HG02870 (cell line): Measurements from ENCODE around the gene CSRNP3.
A peak's percentile ranks its signal among the peaks of the same experiment; 100 is the strongest.

Experiments used
- ATAC-seq: cut with Tn5 transposase; IDR thresholded peaks from one replicate; pipeline ENCODE4 v1.9.1; 2021; ENCODE audit warnings: mild to moderate bottlenecking, moderate library complexity; ENCODE audit not compliant: unreplicated experiment

Gene CSRNP3

DNA sequence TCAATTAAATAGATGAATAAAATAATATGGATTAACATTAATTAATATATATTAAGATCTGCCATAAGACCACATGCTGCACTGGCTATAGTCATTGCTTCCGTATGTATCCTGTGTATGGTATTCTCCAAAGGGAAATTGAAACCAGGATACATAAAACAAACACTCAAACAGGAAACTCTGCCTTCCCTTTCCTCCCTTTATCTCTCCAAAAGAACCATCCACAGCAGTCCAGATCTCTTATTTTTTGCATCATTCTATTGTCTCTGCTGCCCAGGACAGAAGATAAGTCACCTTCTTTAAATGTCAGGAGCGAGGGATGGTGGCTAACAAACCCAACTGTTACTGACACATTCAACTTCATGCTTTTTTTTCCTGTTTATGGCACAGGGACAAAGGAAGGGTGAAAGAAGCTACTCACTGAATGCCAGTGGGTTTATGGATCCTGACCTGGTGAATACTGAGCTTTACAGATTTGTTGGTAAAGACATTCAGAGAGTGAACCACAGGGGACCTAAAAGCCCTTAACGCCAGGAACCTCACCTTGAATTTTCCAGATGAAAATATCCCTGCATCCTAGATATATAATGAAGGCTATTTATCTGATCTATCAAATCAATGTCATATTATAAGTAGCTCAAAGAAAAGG is 67.5 kb downstream of the CSRNP3 start:
- ATAC-seq = no peak

DNA sequence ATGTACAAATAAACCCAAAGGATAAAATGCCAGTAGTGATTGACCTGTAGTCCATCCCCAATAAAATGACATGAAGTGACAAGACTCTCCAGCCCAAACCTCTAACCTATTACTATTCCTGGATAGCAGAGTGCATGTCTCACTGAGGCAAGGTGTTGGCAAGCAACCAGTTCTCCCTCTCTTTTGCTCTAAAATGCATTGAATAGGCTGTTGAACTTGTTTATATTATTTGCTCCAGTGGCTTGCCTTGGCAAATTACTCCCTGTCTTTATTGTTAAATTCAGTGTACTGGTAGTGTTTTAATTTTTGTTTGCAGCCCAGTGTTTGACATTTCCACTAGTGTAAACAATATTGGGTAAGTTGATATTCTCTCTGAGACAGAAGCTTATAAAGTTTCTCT is 70.5 kb downstream of the CSRNP3 start:
- no peak for ATAC-seq

DNA sequence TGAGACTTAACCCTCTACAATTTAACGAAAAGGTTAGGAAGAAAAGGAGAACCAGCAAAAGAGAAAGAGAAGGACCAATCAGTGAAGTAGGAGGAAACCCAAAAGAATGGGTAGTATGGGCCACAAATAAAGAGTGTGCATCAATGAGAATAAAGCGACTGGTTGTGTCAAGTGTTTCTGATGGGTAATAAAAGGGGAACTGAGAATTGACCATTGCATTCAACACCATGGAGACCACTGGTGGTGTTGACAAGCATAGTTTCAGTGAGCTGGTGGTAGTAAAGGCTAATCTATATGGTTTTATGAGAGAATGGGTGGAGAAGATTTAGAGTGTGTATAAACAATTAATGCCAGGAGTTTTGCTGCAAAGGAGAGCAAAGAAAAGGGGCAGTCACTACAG is 75.4 kb downstream of the CSRNP3 start:
- ATAC-seq = peak; percentile 74

DNA sequence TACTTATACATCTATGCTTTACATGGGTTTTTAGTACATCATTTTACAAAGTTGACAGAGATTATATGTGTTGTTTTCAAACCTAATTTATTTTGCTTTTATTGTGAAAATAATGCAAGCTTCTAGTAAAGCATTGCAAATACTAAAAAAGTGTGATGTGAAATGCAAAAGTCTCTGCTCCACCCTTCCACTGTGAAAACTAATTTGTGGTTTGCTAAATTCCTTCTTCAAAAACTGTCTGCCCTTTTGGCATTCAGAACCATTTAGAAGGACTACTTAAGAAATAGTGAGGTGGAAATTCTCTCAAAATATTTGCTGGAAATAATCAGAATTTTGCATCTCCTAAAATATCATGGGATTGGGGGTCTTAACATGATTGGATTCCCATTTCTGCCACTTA is 78.4 kb downstream of the CSRNP3 start:
- ATAC-seq = no peak

DNA sequence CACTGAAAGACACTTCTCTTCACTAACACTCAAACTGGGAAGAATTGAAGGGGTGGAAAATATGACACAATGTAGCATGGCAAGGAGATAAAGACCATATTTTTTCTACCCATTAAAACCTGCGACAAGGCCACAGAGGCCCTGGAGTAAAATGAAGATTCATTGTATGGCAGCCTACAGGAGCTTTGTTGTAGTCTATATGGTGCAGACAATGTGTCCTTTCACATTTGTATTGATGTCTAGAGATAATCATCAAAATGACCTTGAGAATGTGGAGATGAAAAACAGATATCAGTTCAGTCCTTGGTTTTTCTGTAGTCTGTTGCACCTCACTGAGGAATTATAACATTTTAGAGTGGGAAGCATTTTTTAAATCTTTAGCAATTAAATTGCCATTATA is 80.1 kb downstream of the CSRNP3 start:
- ATAC-seq = no peak

DNA sequence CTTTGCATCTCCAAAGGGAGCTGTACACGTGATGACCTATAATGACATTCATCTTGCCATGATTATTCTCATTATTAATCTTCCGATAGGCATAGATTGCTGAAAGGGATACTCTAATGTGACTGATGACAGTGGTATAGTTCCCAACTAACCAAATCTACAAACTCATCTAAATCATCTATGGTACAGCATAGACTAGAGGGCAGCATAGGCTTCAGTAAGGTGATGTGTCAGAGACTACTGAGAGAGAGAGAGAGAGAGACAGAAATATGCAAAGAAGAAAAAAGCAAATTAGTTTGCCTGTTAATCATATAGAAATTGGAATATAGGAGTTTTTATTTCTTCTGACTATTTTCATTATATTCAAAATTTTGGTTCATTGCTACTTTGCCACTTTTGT is 89.3 kb downstream of the CSRNP3 start:
- peak; percentile 44 for ATAC-seq

DNA sequence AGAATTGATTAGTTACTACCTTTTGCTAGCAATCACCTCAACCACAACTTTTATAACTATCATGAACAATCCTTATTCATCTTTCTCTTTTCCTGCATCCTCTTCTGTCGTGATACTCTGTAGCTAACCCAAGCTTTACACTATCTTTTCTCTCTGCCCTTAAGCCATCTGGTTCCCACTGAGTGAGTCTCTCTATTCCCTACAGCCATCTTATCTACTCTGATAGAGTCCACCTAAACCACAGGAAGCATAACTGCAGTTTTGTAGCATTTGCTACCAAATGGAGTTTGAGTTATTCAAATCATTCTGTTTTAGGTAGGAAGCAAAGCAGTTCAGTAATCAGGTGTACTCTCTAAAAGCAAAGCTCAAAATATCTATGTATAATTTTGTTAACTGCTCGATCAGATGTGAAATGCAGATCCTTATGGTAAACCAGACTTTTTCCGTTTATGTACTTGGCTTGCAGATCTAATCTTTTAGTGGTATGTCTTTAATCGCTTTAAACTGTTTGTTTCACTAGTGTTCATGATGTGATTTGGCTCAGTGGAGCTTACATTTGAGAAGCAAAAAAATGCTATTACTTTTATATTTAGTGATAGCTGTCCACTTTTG is 91.0 kb downstream of the CSRNP3 start:
- no peak for ATAC-seq

DNA sequence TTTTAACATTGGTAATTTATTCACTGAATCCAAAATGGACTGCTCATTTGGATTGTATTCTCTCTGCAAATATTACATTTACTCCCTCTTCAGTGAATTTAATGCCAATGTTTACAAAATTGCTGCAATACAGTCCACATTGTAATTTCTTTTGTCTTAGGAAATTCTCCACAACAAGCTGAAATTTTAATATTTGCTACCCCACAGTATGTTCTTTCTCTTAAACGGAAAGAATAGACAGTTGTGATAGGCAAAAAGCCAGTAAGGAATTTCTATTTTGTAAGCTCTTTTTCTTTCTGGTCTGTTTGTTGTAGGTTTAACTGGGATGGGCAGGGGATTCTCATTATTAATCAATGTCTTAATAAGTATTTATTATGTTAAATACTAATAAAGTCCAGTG is 92.0 kb downstream of the CSRNP3 start:
- no peak for ATAC-seq

DNA sequence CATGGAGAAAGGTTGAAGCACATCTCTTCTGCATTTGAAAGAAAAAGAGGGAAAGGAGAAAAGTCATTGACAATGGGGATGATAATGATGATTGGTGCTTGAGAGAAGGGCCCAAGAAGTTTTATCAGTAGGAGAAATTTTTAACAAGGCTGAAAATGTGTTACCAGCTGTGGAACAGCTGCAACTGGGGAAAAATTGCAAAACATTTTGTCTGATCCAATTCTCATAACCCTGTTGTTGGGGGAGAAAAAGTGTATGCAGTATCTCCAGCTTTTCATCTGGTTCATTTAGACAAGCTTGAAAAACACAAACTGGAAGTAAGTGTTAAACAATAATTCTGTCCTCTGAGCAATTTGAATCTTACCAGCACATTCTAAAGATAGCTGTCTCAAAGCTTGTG is 92.7 kb downstream of the CSRNP3 start:
- ATAC-seq = no peak

DNA sequence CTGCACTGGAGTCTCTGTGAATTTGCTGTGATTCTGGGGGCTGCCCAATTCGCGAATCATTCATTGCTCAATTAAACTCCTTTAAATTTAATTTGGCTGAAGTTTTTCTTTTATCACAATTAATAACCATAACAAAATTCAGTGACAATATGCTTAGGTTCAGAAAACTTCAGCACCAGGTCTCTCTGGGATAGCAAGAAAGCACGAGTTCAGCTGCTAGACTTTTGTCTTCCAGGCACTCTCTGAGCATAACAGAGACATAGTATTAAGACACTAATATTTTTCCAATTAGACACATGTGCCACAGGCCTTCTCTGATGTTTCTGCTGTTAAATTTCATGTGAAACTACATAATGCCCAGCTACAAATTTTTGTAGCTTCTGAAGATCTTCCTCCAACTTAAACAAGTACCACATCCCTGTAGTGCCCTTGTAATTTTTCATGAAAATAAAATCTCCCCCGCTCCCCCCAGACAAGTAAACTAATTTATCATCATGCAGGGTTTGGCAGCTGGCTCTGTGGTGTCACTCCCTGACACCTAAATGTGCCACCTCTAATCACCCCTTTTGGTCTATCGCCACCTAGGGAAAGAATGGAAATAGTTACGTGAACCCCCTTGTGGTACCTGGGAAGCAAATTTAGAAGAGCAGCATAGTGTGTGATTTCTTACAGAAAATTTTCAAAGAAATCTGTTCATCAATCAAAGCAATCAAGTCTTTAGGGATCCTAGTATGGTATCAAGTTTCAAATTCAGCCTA is 94.1 kb downstream of the CSRNP3 start:
- no peak for ATAC-seq

DNA sequence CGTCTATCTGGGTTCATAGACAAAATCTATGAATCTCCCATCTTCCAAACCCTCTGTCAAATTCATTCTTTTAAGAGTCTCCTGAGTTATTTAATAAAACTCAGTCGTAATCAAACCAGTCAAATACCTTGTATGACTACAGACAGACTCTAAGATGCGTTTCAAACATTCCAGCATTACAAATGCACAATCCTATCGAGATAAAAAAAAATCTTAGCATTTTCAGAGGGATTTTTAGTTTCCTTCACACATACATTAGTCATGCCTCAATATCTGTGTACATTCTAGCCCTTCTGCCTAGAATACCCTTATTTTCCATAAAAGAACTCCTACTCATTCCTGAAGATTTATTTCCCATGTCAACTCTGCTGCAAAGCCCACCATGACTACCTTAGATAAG is 96.5 kb downstream of the CSRNP3 start:
- ATAC-seq = no peak

DNA sequence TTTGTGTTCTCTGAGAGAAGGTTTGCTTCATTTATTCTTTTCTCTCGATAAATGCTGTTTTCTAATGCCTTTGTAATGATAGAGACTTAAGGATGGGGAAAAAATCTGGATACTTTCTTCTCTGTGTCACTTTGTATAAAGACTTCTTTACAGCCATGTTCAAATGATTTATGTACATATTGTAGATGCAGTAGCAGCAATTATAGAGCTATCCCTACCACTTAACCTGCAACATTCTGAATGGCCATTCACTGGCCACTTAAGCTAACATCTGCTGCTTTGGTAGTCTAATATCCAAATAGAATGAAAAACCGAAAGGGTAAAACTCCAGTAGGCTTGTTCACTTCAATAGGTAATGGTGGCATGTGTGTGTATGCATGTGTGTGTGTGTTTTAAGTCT is 97.8 kb downstream of the CSRNP3 start:
- ATAC-seq = no peak

DNA sequence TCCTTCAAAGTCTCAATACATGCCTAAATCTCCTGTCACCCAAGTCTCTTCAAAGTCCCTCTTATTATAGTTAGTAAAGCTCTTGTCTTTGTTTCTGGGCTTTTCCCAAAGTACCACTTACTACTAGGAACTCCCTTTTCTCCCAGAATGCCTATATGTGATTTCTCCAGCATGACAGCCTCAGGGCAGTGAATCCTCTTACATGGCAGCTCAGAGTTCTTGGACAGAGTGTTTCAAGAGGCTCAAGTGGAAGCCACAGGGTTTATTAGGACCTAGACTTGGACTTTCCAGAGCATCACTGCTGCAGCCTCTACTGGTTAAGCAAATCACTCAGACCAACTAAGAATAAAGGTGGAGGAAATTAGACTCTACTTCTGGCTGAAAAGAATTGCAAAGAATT is 98.9 kb downstream of the CSRNP3 start:
- ATAC-seq = no peak

DNA sequence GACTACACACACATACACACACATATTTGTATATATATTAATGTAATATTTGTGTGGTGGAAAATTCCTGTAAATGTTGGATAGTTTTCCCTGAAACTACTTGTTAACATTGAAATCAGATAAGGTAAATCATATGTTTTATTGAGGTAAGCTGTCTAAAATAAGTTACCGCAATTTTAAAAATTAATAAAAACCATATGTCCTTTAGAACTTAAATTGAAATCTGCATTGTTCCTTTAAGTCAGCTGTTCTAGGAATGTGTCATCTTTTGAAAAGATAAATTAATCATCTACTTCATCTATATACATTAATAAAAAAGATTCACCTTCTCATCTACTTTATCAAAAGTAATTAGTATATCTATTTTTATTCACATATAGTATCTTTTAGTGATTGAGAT is 102.0 kb downstream of the CSRNP3 start:
- no peak for ATAC-seq

DNA sequence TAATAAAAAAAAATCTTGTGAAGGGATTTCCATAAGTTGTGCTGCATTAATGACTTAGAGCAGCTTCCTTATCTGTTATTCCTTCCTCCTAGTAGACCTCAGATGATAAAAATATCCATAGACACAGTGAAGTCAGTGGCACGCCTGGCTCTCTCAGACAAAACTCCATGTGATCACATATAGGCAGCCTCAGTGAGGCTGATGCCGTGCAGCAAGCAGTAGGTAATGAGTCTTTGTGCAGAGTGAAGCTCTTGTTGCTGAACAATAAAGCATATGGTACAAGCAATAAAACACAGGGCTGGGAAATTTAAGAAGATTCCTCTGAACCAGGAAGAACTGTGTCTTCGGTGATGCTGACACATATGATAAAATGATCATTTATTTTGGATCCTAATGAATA is 102.7 kb downstream of the CSRNP3 start:
- no peak for ATAC-seq

DNA sequence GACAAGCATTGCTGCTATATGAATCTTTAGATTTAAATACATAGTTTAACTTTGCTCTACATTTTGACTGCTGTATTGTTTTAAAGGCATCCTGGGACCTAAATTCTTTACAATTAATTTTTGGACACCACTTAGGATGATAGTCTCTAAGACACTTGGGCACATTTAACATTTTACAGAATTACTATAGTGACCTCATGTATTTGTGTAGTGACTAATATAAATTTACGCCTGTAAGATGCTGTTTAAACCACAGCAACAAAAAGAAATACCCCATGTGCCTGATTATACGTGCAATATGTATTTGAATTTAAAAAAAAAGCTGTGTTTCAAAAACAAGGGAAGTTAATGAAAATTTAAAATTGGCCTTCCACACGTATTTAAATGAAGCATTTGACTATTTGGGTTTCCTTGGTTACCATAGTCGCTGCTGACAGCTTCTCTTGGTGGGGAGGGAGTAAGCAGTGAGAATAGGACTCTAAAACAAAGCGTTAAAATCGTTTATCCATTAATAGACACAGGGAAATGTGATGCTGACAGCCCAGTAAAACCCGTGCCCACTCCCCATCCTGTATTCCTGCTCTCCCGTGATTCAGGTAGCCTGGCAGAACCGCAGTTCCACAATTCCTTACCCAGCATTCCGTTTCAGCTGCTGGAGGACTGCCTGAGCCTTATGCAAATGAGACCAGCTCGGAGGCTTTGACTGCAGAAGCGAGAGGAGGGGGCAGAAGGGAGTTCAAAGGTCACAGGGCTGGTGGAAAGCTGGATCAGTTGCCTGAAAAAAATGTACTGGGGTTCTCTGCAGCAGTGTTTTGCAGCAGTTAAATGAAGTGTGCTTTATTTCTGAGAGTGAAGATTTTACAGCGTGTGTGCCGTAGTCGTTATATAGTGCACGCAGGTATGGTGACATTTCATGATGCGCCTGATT is 104.3 kb downstream of the CSRNP3 start:
- ATAC-seq = no peak

DNA sequence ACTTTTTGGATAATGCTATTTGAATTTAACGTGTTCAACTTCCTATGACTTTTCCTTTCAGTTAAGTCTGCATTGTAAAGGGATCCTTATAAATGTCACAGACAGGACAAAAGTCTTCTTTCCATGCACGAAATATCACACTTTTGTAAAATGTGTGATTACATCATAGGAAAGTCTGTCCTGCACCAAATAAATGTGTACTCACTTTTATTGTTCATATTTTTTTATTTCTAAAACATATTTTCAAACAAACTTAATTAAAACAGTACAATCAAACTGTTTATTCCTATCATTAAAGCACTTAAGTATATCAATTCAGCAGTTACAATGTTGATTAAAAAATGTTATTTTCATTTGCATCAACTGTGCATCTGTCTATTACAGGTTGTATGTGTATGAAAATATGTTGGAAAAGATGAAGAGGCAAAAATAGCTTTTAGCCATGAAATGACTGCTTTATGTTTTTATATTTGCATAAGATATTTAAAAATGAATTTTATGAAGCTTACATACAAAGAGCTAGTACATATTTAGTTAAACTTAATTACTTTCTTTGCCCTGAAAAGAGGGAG is 105.6 kb downstream of the CSRNP3 start:
- no peak for ATAC-seq

DNA sequence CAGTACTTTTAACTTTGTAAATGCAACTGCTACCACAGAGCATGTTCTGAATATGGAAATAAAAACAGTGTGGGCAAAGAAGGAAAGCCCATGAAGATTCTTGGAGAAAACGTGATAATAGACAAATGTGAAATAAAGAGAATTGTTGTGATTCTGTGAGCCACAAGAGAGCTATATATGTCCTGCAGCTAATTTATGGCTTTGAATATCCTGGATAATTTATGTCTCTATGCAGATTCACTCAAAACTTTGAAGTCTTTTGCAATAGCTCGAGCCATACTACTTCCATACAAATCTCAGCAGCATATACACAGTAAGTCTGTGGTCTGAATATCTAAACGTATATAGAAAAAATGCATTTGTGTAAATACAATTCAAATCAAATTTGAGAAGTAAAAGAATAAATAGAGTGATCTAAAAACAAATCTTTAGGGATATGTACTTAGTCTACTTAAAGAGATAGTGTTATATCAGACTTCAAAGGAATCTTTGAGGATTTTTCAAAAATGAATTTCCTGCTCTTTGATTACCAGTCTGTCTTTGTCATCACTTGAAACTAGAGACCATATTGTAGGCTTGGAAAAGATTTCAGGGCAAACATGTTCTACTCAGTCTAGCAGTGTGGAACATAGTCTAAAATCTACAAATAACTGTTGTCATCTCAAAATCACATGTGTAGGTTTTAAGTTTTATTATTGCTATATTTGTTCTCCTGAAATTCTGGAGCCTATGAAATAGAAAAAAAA is 107.1 kb downstream of the CSRNP3 start:
- ATAC-seq = no peak

DNA sequence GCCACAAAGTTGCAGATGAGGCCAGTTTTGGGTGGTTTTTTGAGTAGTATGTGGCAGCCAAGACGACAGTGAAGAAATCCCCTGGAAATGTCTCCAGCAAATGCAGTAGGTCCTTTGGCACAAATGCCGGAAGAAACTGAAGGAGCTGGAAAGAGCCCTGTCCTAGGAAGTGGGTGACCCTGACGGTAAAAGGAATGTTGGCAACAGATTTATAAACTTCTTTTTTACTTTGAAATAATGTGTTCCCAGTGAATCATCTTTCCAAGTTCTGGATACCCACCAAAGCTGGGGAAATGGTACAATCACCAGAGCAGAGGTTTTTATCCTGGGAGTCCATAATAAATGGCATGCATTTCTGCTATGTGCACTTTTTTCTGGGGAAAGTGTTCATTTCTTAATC is 112.9 kb downstream of the CSRNP3 start:
- no peak for ATAC-seq

DNA sequence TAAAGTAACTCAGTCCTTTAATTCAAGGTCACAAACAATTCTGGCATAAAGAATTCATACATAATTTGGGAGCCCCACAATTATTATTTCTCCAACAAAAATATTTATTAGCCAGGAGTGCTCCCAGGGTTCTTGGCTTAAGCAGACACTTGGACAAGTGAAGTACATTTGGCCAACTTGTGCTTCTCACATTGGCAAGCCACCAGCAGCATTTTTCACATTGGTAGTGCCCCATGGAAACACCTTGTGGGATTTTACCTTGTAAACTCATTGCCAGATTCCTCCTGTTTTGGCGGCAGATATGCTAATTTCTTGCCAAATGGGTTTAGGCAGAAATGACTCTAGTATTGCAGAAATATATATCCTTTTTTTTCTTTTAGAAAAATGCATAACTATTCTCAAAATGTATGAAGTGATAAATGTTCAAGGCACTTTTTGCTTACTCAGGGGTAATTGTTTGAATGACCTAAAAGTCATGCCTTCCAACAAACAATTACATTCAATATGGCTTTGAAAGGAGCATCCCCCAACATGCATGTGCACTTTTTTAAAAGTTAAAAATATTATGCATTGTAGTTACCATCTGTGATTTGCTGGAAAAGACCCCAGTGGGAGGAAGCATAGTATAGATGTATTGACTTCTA is 113.5 kb downstream of the CSRNP3 start:
- no peak for ATAC-seq
